ENCODE data around the gene EIF5. TPM values are rescaled to one million over a fixed set of nuclear protein-coding genes. Genes with fewer than 3 reads are reported as not detected.

EIF5 gene
- total RNA-seq, 6 experiments from 2014 or later, result 186 to 357 (median 215) TPM

- no peaks in the 10 kb centered on the region for H3K36me3 ChIP-seq
- no peak overlapping the region for H3K4me3 ChIP-seq
- H3K27me3 ChIP-seq, result no peaks in the 10 kb centered on the region
- 70% methylated on average over 5 of the region's 20 CpGs for WGBS (ENCODE audit: insufficient coverage, low coverage, low lambda C conversion rate, missing lambda C conversion rate)
- peaks cover 0 to 10% (median 3%) of the 10 kb centered on the region in 4 donors for H3K4me1 ChIP-seq
- H3K9me3 ChIP-seq, result no peaks in the 10 kb centered on the region
- DNase-seq (no peak), ATAC-seq (no peak)
- intact Hi-C loops (cut with DNase I), result loop anchor here in 1 of 2 donors (10.0 kb wide), 2 partner anchors 82 to 182 kb away; no protein-coding TSS in a partner anchor
- TF ChIP-seq CTCF (IDR thresholded peaks at IDR 0.05), result no peak
- no peak for TF ChIP-seq POLR2A (IDR thresholded peaks at IDR 0.05)
- no peak overlapping the region for H3K27ac ChIP-seq
Observed at GRCh38 chr14:103286968-103287850, 46.8 kb upstream of the EIF5 start.

GRCh38 chr14:103288076-103288766 lies 45.8 kb upstream of the EIF5 start:
- Histone ChIP-seq H3K36me3 (no peaks in the 10 kb centered on the region), H3K4me3 (no peak overlapping the region), H3K9me3 (no peaks in the 10 kb centered on the region), H3K27ac (no peak overlapping the region), H3K27me3 (no peaks in the 10 kb centered on the region), H3K4me1 (peaks cover 0 to 10% (median 3%) of the 10 kb centered on the region in 4 donors)
- WGBS (ENCODE audit: insufficient coverage, low coverage, low lambda C conversion rate, missing lambda C conversion rate), result 94% methylated on average over 7 of the region's 16 CpGs
- no peak for TF ChIP-seq POLR2A (IDR thresholded peaks at IDR 0.05)
- no peak for TF ChIP-seq CTCF (IDR thresholded peaks at IDR 0.05)
- intact Hi-C loops (cut with DNase I), result loop anchor here in 1 of 2 donors (10.0 kb wide), 2 partner anchors 83 to 183 kb away; no protein-coding TSS in a partner anchor
- DNase-seq (peak in 2 of 3 donors; percentile 35 to 46), ATAC-seq (no peak)

GRCh38 chr14:103290056-103290455 lies 44.0 kb upstream of the EIF5 start:
- no peaks in the 10 kb centered on the region for H3K36me3 ChIP-seq
- peaks cover 0 to 5% (median 2%) of the 10 kb centered on the region in 4 donors for H3K4me1 ChIP-seq
- H3K27me3 ChIP-seq, result no peaks in the 10 kb centered on the region
- ATAC-seq (no peak), DNase-seq (peak in 2 of 3 donors; percentile 18 to 31)
- intact Hi-C loops (cut with DNase I), result loop anchor here (5.0 to 10.0 kb wide), 3 partner anchors 95 to 215 kb away; no protein-coding TSS in a partner anchor
- H3K4me3 ChIP-seq, result no peak overlapping the region
- no peaks in the 10 kb centered on the region for H3K9me3 ChIP-seq
- TF ChIP-seq CTCF (IDR thresholded peaks at IDR 0.05) (no peak), POLR2A (IDR thresholded peaks at IDR 0.05) (no peak)
- WGBS (ENCODE audit: insufficient coverage, low coverage, low lambda C conversion rate, missing lambda C conversion rate), result 80% methylated on average over 3 of the region's 4 CpGs
- H3K27ac ChIP-seq, result no peak overlapping the region

- intact Hi-C loops (cut with DNase I), result loop anchor here (5.0 to 10.0 kb wide), 3 partner anchors 96 to 216 kb away; no protein-coding TSS in a partner anchor
- 29% methylated on average over 1 of the region's 5 CpGs for whole genome bisulfite sequencing (ENCODE audit: insufficient coverage, low coverage, low lambda C conversion rate, missing lambda C conversion rate)
- TF ChIP-seq CTCF (IDR thresholded peaks at IDR 0.05) (no peak), POLR2A (IDR thresholded peaks at IDR 0.05) (no peak)
- no peak overlapping the region for H3K27ac ChIP-seq
- DNase-seq (peak in 1 of 3 donors; percentile 32), ATAC-seq (no peak)
- H3K36me3 ChIP-seq, result no peaks in the 10 kb centered on the region
- no peak overlapping the region for H3K4me3 ChIP-seq
- H3K9me3 ChIP-seq, result no peaks in the 10 kb centered on the region
- H3K27me3 ChIP-seq, result no peaks in the 10 kb centered on the region
- H3K4me1 ChIP-seq, result peaks cover 0 to 1% (median 0%) of the 10 kb centered on the region in 4 donors
Observed at GRCh38 chr14:103290494-103290893, 43.5 kb upstream of the EIF5 start.

Data from right lobe of liver (tissue), 6 donors.